ENCODE data around the gene SAMD10.
"Not testable (repeated sequence)": the region's sequence is repeated elsewhere in the genome, so short reads cannot be mapped to it uniquely, and the experiment has no call there.

Gene SAMD10

GRCh38 chr20:64023361-64024140 is 44.1 kb upstream of the SAMD10 start:
- H3K4me3 ChIP-seq (replicated peaks; ENCODE audit: low read depth, low read length): no peak overlapping the region
- no peak for TF ChIP-seq CTCF (IDR thresholded peaks at IDR 0.05; ENCODE audit: low read depth, low read length, missing control alignments)
- DNase-seq (ENCODE audit: extremely low read depth, low read depth): no peak

- H3K4me3 ChIP-seq (replicated peaks; ENCODE audit: low read depth, low read length): no peak overlapping the region
- DNase-seq (ENCODE audit: extremely low read depth, low read depth): no peak
- TF ChIP-seq CTCF (IDR thresholded peaks at IDR 0.05; ENCODE audit: low read depth, low read length, missing control alignments): no peak
These were observed 43.4 kb upstream of the SAMD10 start for GRCh38 chr20:64022671-64023360.

- H3K4me3 ChIP-seq (replicated peaks; ENCODE audit: low read depth, low read length): no peak overlapping the region
- no peak for DNase-seq (ENCODE audit: extremely low read depth, low read depth)
- TF ChIP-seq CTCF (IDR thresholded peaks at IDR 0.05; ENCODE audit: low read depth, low read length, missing control alignments): no peak
These were observed 41.9 kb upstream of the SAMD10 start for GRCh38 chr20:64021124-64021975.

- TF ChIP-seq CTCF (IDR thresholded peaks at IDR 0.05; ENCODE audit: low read depth, low read length, missing control alignments): no peak
- DNase-seq (ENCODE audit: extremely low read depth, low read depth): no peak
- no peak overlapping the region for H3K4me3 ChIP-seq (replicated peaks; ENCODE audit: low read depth, low read length)
These were observed 36.2 kb upstream of the SAMD10 start for GRCh38 chr20:64015635-64016034.

GRCh38 chr20:64012385-64013154 is 33.1 kb upstream of the SAMD10 start:
- H3K4me3 ChIP-seq (replicated peaks; ENCODE audit: low read depth, low read length); DNase-seq (ENCODE audit: extremely low read depth, low read depth): not testable (repeated sequence)

- no peak for DNase-seq (ENCODE audit: extremely low read depth, low read depth)
- no peak overlapping the region for H3K4me3 ChIP-seq (replicated peaks; ENCODE audit: low read depth, low read length)
- no peak for TF ChIP-seq CTCF (IDR thresholded peaks at IDR 0.05; ENCODE audit: low read depth, low read length, missing control alignments)
These were observed 31.9 kb upstream of the SAMD10 start for GRCh38 chr20:64011366-64011779.

Data from HFF-Myc (cell line).